ENCODE results near the gene FAM221B. TPM values are rescaled to one million over a fixed set of nuclear protein-coding genes. Genes with fewer than 3 reads are reported as not detected.

The FAM221B gene
- total RNA-seq, 4 donors from 2014 or later, result not detected

DNA sequence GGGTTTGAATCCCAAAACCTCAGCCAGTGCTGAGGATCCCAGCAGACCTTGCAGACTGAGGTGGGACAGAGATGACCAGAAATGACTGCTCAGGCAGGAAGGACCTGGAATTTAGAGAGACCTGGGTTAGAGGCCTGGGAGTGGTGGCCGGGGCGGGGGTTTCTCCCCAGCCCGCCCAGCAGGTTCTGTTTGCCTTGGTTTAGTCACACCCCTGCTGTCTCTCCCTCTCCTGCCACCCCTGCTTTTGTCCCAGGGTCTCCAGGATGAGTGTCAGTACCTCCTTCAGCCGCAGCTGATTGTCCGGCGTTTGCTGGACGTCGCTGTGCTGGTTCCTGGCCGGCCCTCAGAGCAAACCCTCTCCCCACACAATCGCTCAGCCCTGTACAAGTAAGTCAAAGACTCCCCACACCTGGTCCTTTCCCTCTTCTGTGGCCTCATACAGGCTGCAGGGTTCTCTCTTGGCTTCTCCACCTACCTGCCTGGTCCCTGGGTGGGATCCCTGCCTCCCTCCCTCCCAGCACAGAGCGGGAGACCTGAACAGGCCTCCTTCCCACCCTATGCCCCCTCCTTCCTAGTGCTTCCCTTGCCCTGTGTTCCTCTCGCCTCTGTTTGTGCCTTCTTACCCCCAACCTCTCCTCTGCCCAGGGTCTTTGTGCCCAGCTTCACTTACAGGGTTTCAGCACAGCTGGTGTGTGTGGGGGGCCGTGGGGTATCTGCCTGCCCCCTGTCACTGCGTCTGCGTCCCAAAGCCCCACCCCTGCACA is 12.5 kb upstream of the FAM221B start:
- intact Hi-C loops (cut with DNase I), result no loop called here
- 90% methylated on average over 15 of the region's 15 CpGs for whole genome bisulfite sequencing
- Histone ChIP-seq H3K27me3 (no peaks in the 10 kb centered on the region), H3K4me1 (peaks cover 18 to 37% (median 35%) of the 10 kb centered on the region in 4 donors), H3K27ac (replicated peaks in 1 of 4) (no peak overlapping the region), H3K36me3 (peaks cover 0 to 15% (median 6%) of the 10 kb centered on the region in 4 donors), H3K9me3 (no peaks in the 10 kb centered on the region), H3K4me3 (no peak overlapping the region)
- DNase-seq (ENCODE audit: extremely low spot score), result no peak
- TF ChIP-seq POLR2A (IDR thresholded peaks at IDR 0.05; ENCODE audit: low read depth) (no peak), POLR2AphosphoS5 (IDR thresholded peaks at IDR 0.05) (no peak), EP300 (IDR thresholded peaks at IDR 0.05) (no peak)
- TF ChIP-seq, protein P1, sequence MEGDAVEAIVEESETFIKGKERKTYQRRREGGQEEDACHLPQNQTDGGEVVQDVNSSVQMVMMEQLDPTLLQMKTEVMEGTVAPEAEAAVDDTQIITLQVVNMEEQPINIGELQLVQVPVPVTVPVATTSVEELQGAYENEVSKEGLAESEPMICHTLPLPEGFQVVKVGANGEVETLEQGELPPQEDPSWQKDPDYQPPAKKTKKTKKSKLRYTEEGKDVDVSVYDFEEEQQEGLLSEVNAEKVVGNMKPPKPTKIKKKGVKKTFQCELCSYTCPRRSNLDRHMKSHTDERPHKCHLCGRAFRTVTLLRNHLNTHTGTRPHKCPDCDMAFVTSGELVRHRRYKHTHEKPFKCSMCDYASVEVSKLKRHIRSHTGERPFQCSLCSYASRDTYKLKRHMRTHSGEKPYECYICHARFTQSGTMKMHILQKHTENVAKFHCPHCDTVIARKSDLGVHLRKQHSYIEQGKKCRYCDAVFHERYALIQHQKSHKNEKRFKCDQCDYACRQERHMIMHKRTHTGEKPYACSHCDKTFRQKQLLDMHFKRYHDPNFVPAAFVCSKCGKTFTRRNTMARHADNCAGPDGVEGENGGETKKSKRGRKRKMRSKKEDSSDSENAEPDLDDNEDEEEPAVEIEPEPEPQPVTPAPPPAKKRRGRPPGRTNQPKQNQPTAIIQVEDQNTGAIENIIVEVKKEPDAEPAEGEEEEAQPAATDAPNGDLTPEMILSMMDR (IDR thresholded peaks at IDR 0.05), result no peak

DNA sequence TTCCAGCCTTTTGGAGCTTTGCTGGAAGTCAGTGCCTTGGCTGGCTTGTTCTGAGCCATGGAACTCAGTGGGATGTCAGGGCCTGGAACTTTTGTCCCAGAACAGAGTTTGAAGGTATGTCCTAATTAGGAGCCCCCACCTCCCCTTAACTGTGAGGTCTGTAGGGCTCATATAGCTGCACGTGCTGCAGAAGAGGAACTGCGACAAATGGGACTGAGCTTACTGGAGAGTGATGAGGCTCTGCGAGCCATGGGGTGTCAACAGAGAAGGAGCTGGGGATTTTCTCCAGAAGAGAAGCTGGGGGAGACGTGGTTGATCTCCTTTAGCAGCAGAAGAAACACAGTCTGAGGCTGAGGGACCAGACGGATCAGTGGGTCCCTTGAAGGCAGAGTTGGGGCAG is 11.4 kb upstream of the FAM221B start:
- Histone ChIP-seq H3K4me3 (no peak overlapping the region), H3K27ac (replicated peaks in 1 of 4) (no peak overlapping the region), H3K36me3 (peaks cover 0 to 26% (median 9%) of the 10 kb centered on the region in 4 donors), H3K9me3 (no peaks in the 10 kb centered on the region), H3K27me3 (no peaks in the 10 kb centered on the region), H3K4me1 (peaks cover 7 to 26% (median 24%) of the 10 kb centered on the region in 4 donors)
- WGBS, result 86% methylated on average over 5 of the region's 5 CpGs
- intact Hi-C loops (cut with DNase I), result no loop called here
- DNase-seq (ENCODE audit: extremely low spot score), result no peak
- no peak for TF ChIP-seq EP300 (IDR thresholded peaks at IDR 0.05)
- no peak for TF ChIP-seq POLR2AphosphoS5 (IDR thresholded peaks at IDR 0.05)
- TF ChIP-seq, protein P1 (IDR thresholded peaks at IDR 0.05), result no peak
- TF ChIP-seq POLR2A (IDR thresholded peaks at IDR 0.05; ENCODE audit: low read depth), result no peak

DNA sequence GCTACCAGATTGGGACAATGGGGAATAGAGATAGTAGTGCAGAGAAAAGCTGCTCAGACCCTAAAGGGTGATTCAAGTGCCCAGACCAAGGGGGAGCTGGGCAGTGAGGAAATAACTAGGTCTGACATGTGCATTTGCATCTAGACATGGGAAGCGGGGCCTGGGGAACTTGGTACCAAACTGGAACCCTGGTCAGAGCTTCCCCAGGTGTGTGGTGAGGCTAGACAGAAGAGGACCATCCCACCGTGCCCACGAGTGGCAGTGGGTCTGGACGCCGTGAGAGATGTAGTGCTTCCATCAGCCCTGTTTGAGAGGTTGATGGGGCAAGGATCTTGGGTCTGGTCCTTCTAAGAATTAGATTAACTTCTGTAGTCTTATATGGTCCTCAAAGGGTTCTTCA is 8.1 kb upstream of the FAM221B start:
- WGBS, result 100% methylated on average over 5 of the region's 5 CpGs
- Histone ChIP-seq H3K27me3 (no peaks in the 10 kb centered on the region), H3K27ac (replicated peaks in 1 of 4) (no peak overlapping the region), H3K4me1 (peaks cover 14 to 26% (median 21%) of the 10 kb centered on the region in 4 donors), H3K36me3 (peaks cover 0 to 26% (median 6%) of the 10 kb centered on the region in 4 donors), H3K9me3 (no peaks in the 10 kb centered on the region), H3K4me3 (no peak overlapping the region)
- intact Hi-C loops (cut with DNase I), result no loop called here
- no peak for DNase-seq (ENCODE audit: extremely low spot score)
- TF ChIP-seq POLR2AphosphoS5 (IDR thresholded peaks at IDR 0.05), result no peak
- TF ChIP-seq POLR2A (IDR thresholded peaks at IDR 0.05; ENCODE audit: low read depth), result no peak
- no peak for TF ChIP-seq EP300 (IDR thresholded peaks at IDR 0.05)
- TF ChIP-seq, protein P1 (IDR thresholded peaks at IDR 0.05), result no peak

DNA sequence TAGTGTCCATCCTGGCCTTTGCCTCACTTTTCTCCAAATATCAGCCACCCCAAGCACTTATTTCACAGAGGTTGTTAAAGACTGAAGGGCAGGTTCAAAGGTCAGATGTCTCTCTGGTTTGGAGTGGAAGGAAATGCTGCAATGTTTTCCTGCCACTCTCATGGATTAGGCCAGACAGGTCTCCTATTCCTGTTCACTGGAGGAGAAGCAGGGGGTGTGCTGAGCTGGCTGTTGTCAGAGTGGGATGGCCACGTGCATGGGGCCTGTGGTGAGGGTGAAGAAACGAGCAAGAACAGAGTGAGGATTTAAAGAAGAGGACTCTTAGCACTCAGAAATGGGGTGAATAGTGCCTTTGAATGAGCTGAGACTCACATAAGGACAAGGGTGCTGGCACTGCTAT is 7.2 kb upstream of the FAM221B start:
- H3K27me3 ChIP-seq, result no peaks in the 10 kb centered on the region
- peaks cover 0 to 19% (median 3%) of the 10 kb centered on the region in 4 donors for H3K36me3 ChIP-seq
- no peak overlapping the region for H3K27ac ChIP-seq (replicated peaks in 1 of 4)
- peaks cover 19 to 35% (median 29%) of the 10 kb centered on the region in 4 donors for H3K4me1 ChIP-seq
- DNase-seq (ENCODE audit: extremely low spot score), result no peak
- 89% methylated on average over 2 of the region's 2 CpGs for WGBS
- no peak for TF ChIP-seq EP300 (IDR thresholded peaks at IDR 0.05)
- TF ChIP-seq POLR2AphosphoS5 (IDR thresholded peaks at IDR 0.05), result no peak
- TF ChIP-seq, protein P1 (IDR thresholded peaks at IDR 0.05), result no peak
- TF ChIP-seq POLR2A (IDR thresholded peaks at IDR 0.05; ENCODE audit: low read depth), result no peak
- intact Hi-C loops (cut with DNase I), result no loop called here
- no peak overlapping the region for H3K4me3 ChIP-seq
- H3K9me3 ChIP-seq, result no peaks in the 10 kb centered on the region
